Nephron (organoid): ENCODE results near the gene TNFSF8.

Experiments used
- H3K27ac Mint-ChIP-seq, 3 experiments: 2 replicates each; pipeline ENCODE4 v1.8.0; 2020; ENCODE audit warnings: mixed read lengths in 3 of 3, mild to moderate bottlenecking in 2 of 3, moderate library complexity in 1 of 3
- H3K27me3 Mint-ChIP-seq: 2 replicates; pipeline ENCODE4 v1.8.0; 2021; ENCODE audit warnings: low read depth, mild to moderate bottlenecking, moderate library complexity, mixed read lengths
- H3K36me3 Mint-ChIP-seq: 2 replicates; pipeline ENCODE4 v1.8.0; 2020; ENCODE audit warnings: low read depth, mixed read lengths
- H3K4me1 Mint-ChIP-seq: 2 replicates; pipeline ENCODE4 v1.8.0; 2020; ENCODE audit warnings: mixed read lengths
- H3K4me3 Mint-ChIP-seq, 3 experiments: 2 replicates each; pipeline ENCODE4 v1.8.0; 2020; ENCODE audit warnings: mild to moderate bottlenecking in 3 of 3, mixed read lengths in 3 of 3, moderate library complexity in 2 of 3
- H3K9me3 Mint-ChIP-seq: 2 replicates; pipeline ENCODE4 v1.8.0; 2020; ENCODE audit warnings: mixed read lengths
- TF ChIP-seq, protein P1 (sequence below), 3 experiments: fragments of 200-600 bp; sonication (generic); IDR thresholded peaks; one replicate each; pipeline ENCODE4 v1.5.0; 2021; ENCODE audit warnings: antibody characterized with exemption in 3 of 3; ENCODE audit not compliant: unreplicated experiment in 3 of 3

The TNFSF8 gene

DNA sequence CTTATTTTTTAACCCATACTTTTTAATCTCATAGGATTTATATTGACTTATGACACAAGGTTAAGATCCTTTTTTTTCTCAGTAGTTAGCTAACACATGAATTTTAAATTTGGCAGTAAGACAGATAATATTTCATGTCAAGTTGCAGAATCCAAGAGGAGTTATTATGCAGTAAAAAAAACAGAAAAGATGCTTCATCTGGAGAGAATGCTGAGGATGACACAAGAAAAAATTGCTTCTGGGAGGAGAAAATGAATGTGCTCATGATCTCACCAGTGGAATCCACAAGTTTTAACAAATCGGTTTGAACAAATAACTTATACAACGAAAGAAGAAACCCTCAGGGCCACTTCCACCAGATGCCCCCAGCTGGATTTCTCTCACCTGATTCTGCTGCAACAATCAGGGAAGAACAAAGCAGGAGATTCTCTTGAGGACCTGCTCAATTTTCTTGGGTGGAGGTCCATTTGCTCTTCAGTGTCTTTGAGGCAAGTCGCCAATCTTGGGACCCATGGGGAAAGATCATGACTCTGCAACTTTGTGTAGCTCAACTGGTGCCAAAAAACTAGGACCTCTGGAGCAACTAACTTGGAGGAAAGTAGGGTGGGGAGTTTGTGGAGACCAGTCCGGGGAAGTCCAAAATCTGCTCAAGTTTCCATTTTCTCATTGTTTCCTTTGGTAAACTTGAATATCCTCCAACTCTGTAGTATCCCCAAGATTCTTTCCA, 74.0 kb downstream of the TNFSF8 start:
- peaks cover 17% of the 10 kb centered on the region for H3K4me1 Mint-ChIP-seq
- H3K4me3 Mint-ChIP-seq, result no peak overlapping the region
- no peaks in the 10 kb centered on the region for H3K36me3 Mint-ChIP-seq
- TF ChIP-seq, protein P1, sequence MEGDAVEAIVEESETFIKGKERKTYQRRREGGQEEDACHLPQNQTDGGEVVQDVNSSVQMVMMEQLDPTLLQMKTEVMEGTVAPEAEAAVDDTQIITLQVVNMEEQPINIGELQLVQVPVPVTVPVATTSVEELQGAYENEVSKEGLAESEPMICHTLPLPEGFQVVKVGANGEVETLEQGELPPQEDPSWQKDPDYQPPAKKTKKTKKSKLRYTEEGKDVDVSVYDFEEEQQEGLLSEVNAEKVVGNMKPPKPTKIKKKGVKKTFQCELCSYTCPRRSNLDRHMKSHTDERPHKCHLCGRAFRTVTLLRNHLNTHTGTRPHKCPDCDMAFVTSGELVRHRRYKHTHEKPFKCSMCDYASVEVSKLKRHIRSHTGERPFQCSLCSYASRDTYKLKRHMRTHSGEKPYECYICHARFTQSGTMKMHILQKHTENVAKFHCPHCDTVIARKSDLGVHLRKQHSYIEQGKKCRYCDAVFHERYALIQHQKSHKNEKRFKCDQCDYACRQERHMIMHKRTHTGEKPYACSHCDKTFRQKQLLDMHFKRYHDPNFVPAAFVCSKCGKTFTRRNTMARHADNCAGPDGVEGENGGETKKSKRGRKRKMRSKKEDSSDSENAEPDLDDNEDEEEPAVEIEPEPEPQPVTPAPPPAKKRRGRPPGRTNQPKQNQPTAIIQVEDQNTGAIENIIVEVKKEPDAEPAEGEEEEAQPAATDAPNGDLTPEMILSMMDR (IDR thresholded peaks at IDR 0.05; ENCODE audit: unreplicated experiment in 3 of 3), result no peak
- H3K27me3 Mint-ChIP-seq, result no peaks in the 10 kb centered on the region
- peak overlapping the region; percentile 76 to 89 (median 80) for H3K27ac Mint-ChIP-seq
- no peaks in the 10 kb centered on the region for H3K9me3 Mint-ChIP-seq

DNA sequence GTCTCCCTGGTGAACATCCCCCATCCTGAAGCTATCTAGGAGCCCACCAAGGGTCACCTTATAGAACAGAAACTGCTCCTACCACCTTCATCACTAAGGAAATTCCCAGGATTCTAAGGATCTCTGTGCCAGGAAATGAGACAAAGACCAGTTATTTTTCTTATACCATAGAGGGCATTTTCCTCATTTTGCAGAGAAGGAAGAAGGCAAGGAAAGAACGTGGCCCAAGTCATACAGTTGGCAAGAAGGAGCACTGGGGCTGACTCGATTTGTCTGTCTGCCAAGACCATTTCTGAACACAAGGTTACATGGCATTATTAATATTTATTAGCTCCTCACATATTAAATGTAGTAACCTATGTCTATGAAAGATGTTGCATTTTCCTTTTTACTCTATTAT, 74.9 kb downstream of the TNFSF8 start:
- no peaks in the 10 kb centered on the region for H3K27me3 Mint-ChIP-seq
- no peaks in the 10 kb centered on the region for H3K9me3 Mint-ChIP-seq
- H3K36me3 Mint-ChIP-seq, result no peaks in the 10 kb centered on the region
- peaks cover 24% of the 10 kb centered on the region for H3K4me1 Mint-ChIP-seq
- H3K4me3 Mint-ChIP-seq, result no peak overlapping the region
- TF ChIP-seq, protein P1 (IDR thresholded peaks at IDR 0.05; ENCODE audit: unreplicated experiment in 3 of 3), result no peak
- no peak overlapping the region for H3K27ac Mint-ChIP-seq

DNA sequence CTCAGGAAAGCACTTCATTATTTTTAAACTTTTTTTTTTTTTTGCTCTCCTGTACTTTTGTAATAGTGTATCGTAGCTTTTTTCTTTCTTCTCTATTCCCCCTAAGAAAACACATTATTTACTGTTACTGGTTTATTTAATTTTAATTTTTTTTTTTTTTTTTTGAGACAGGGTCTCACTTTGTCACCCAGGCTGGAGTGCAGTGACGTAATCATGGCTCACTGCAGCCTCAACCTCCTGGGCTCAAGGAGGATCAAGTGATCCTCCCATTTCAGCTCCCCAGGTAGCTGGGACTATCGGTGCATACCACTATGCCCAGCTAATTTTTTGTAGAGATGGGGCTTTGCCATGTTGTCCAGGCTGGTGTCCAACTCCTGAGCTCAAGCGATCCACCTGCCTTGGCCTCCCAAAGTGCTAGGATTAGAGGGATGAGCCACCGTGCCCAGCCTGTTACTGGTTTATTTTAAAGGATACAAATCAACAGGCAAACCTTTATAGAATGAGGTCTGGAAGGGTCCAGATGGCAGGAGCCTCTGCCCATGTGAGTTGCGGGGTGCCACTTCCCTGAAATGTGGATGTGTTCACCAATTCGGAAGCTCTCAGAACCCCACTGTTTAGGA, 75.5 kb downstream of the TNFSF8 start:
- H3K9me3 Mint-ChIP-seq, result no peaks in the 10 kb centered on the region

DNA sequence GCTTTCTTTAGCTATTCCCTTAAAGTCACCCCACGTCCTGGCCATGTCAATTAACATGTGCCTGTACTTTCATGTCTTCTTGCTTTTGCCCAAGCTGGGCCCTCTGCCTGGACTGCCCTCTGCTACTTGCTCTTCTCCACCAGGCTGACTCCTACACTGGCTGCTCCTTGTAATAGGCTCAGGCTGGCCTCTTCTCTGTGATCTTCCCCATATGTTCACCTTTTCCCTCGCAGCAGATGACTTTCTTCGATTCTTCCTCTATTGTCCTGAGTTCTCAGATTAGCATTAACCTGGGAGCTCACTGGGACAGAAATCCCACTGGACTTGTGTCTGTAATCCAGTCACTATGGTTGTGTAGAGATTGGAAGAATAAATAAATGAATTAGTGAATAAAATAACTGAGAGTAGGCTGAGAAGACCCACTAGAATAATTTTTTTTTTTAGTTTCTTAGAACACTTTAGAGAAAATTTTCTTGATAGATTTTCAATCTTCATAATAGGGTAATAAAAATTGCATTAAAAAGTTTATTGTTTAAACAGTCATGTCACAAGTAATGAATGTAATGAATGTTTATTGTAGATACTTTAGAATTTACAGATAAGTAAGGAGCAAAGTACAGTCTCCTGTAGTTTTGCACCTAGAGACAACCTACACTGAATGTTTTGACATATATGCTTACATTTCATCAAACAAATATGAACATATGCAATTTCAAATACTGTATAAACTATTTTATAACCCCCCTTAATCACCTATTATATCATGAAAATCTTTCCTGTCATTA, 77.1 kb downstream of the TNFSF8 start:
- H3K27ac Mint-ChIP-seq, result peak overlapping the region in 2 of 3 experiments; percentile 5 to 13

More for the DNA sequence above, 75.5 kb downstream of the TNFSF8 start:
- TF ChIP-seq, protein P1 (IDR thresholded peaks at IDR 0.05; ENCODE audit: unreplicated experiment in 3 of 3), result no peak
- Mint-ChIP-seq H3K4me3 (no peak overlapping the region), H3K27me3 (no peaks in the 10 kb centered on the region), H3K27ac (no peak overlapping the region), H3K4me1 (peaks cover 24% of the 10 kb centered on the region), H3K36me3 (no peaks in the 10 kb centered on the region)

DNA sequence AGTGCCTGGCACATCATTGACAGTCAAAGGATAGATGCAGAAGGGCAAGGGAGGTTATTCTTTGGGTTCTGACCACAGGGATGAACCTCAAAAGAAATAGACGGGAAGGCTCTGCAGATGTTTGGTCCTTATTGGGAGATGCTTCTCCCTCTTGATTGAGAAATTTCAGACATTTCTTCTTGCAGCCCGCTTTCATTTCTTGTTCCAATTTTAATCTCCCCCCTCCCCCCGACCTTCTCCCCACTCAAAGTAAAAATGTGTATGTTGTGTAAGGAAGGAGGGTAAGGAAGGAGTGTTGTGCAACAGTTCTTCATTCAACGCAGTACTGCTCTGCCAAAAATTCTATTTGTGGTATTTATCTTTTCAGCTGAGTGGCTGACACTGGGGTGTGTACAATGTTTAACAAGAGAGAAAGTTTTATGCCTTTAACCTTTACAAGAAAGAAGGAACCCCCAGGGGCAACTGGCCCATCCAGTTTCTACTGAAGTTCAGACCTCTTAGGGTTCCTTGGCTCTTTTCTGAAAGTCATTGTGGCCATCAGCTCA, 78.3 kb downstream of the TNFSF8 start:
- TF ChIP-seq, protein P1 (IDR thresholded peaks at IDR 0.05; ENCODE audit: unreplicated experiment in 3 of 3), result no peak
- peaks cover 24% of the 10 kb centered on the region for H3K4me1 Mint-ChIP-seq
- H3K9me3 Mint-ChIP-seq, result no peaks in the 10 kb centered on the region
- H3K27me3 Mint-ChIP-seq, result no peaks in the 10 kb centered on the region
- no peaks in the 10 kb centered on the region for H3K36me3 Mint-ChIP-seq
- no peak overlapping the region for H3K4me3 Mint-ChIP-seq
- H3K27ac Mint-ChIP-seq, result peak overlapping the region in 1 of 3 experiments; percentile 55

More for the DNA sequence above, 77.1 kb downstream of the TNFSF8 start:
- H3K4me3 Mint-ChIP-seq, result no peak overlapping the region
- H3K4me1 Mint-ChIP-seq, result peaks cover 24% of the 10 kb centered on the region
- H3K9me3 Mint-ChIP-seq, result no peaks in the 10 kb centered on the region
- no peaks in the 10 kb centered on the region for H3K27me3 Mint-ChIP-seq
- TF ChIP-seq, protein P1 (IDR thresholded peaks at IDR 0.05; ENCODE audit: unreplicated experiment in 3 of 3), result no peak
- H3K36me3 Mint-ChIP-seq, result no peaks in the 10 kb centered on the region
